HG03025 (cell line): Measurements from ENCODE around the gene ITPA.
"Not testable (repeated sequence)": the region's sequence is repeated elsewhere in the genome, so short reads cannot be mapped to it uniquely, and the experiment has no call there.

ENCODE experiments used
- ATAC-seq: cut with Tn5 transposase; IDR thresholded peaks from one replicate; pipeline ENCODE4 v1.9.1; 2021; ENCODE audit warnings: mild to moderate bottlenecking, moderate library complexity; ENCODE audit not compliant: unreplicated experiment, low FRiP score

ITPA gene

GRCh38 chr20:3195590-3196237, 13.6 kb upstream of the ITPA start:
- no peak for ATAC-seq

DNA sequence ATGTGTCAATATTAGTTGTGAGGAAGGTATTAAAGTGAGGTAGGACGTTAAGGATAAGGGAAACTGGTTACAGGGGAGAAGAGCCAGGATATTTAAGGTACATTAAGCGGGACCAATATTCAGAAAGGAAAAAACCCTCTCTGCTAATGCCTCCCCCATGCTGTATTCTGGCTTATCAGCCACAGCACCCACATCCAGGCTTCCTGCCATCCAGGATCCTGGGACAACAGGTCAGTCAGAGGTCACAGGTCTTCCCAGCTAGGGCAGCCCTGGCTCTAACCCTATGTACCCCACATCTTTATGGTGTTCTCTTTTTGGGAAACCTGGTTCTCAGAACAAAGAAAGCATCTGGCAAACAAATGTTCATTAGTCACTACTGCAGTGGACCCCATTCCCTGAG, 10.1 kb upstream of the ITPA start:
- ATAC-seq: no peak

- no peak for ATAC-seq
Measured at GRCh38 chr20:3199976-3200755, 9.1 kb upstream of the ITPA start.

DNA sequence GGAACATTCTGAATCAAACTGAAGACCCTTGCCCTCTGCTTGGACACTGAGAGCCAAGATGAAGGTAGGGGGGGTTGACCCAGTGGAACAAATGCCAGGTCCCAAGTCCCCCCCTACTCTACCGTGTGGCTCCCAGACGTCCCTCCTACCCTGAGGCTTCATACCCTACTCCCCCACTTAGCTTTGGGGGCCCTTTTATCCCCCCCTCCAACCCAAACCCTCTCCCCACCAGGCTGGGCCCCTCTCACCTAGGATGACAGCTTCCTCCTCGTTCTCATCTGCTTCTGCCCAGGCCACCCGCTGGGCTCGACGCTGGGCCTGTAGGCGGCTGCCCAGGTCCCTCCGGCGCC, 6.4 kb upstream of the ITPA start:
- ATAC-seq: no peak

- no peak for ATAC-seq
Measured at GRCh38 chr20:3203315-3204123, 5.8 kb upstream of the ITPA start.

DNA sequence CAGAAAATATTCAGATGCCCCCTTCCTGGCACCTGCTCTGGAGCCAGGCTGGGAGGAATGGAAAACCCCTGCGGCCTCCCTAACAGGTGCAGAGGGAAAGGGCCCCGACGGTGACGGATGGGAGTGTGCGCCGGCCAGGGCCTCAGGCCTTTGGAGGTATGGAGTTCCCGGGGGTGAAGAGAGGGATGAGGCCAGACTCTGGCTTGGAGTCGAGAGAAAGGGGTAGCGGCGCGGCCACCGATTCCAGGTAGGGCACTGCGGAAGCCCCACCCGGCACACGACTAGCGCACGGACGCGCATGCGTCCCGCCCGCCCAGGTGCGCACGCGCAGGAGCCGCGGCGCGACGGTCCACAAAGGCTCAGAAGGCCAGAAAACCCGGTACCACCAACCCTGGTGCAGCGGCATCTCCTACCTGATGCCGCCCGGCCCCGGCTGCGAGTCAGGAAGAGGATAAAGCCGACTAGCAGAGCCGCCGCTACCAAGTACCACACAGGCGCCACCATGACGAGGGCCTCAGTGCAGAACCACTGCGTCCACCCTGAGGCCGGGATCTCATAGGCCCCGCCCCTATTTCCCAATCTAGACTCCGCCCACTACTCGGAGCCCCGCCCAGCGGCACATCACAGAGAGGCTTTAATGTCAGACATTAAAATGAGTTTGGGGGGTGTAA, 5.0 kb upstream of the ITPA start, which contains the start of gene DDRGK1:
DDRGK1 (minus strand) TSS at position 559 of the 671 bp plus-strand sequence; CDS start at position 504, 55 bp downstream.
- peak; percentile 58 for ATAC-seq

DNA sequence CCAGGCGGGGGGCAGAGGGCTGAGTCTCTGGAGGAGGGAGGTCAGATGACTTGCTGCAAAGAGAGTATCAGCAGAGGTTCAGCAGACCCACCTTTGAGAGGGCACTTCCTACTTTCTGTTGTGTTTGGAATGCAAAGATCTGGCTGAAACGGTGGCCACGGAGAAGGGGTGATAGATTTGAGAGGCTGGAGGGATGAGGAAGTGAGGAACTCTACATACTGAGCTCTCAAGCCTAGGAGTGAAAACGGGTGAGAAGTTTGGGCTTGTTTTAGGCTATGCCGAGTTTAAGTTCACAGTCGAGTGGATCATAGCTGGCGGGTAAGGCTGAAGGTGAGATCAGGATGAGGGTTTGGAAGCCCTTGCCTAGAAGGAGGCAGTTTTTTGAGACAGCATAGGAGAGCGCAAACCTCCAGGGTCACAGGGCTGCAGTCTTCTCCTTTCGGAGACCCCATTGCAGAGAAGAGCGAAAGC, 477 bp upstream of the ITPA start:
- ATAC-seq: no peak

- ATAC-seq: no peak
Measured at GRCh38 chr20:3209946-3210317, 634 bp downstream of the ITPA start.

DNA sequence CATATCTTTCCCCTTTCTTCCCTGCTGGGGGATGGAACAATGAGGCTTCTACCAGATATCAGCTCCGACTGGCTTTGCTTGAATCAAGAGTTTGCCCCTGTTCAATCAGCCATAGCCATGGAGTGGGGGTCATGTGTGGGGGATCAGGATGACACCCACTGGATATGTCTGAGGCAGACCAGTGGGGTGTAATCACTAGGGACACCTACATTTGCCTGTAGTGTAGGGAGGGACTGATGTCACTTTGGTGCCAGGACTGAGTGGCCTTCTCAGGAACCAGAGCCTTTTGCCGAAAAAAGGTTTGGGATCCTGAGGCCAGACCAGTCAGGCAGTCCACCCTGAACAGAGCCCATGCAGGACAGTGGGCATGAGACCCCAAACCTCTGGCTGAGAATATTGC, 1.0 kb downstream of the ITPA start:
- no peak for ATAC-seq

DNA sequence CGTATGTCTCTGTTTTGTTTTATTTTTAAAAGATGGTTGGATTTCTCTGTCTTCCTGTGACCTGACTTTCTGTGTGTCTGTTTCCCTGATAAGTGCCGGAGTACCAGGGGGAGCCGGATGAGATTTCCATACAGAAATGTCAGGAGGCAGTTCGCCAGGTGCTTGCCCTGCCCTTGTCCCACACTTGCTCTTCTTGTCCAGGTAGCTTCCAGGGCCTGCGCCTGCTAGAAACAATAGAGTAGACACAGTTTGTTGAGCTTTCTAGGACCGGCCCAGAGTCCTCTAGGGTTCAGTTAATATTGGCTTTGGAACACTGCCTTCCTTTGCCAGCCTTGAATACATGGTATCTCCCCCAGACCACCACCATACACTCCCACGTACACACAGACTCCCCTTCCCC, 3.9 kb downstream of the ITPA start:
- ATAC-seq: no peak

DNA sequence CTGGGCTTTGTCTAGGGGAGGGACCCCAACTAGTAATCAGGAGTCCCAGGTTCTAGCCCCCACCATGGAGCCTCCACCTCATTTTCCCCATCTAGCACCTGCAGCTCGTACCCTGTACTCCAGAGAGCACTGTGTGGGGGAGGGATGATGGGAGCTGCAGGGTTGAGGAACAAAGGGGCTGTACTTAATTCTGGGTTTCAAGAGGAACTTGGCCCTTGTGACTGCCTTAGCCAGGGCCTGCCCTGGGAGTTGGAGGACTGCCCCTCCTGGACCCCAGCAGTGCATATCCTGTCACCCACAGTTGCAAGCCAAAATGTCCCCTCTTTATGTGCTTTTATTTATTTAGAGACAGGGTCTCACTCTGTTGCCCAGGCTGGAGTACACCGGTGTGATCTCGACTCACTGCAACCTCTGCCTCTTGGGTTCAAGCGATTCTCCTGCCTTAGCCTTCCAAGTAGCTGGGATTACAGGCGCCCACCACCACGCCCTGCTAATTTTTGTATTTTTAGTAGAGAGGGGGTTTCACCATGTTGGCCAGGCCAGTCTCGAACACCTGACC, 6.1 kb downstream of the ITPA start:
- not testable (repeated sequence) for ATAC-seq

- no peak for ATAC-seq
Measured at GRCh38 chr20:3218307-3218988, 9.2 kb downstream of the ITPA start.

- ATAC-seq: no peak
Measured at GRCh38 chr20:3221398-3222226, 12.3 kb downstream of the ITPA start.

- ATAC-seq: no peak
Measured at GRCh38 chr20:3222635-3223600, 13.6 kb downstream of the ITPA start.

GRCh38 chr20:3223651-3223993, 14.3 kb downstream of the ITPA start:
- ATAC-seq: no peak

- ATAC-seq: no peak
Measured at GRCh38 chr20:3223994-3224680, 14.8 kb downstream of the ITPA start.

- ATAC-seq: no peak
Measured at GRCh38 chr20:3224681-3225421, 15.6 kb downstream of the ITPA start.
